Esophagus muscularis mucosa (tissue), 3 donors: Measurements from ENCODE around the gene AURKB.

Source experiments
- POLR2A ChIP-seq: fragments of 450-650 bp; IDR thresholded peaks from one replicate; pipeline ENCODE4 v1.6.1; 2017; ENCODE audit warnings: antibody characterized with exemption, moderate library complexity, mild to moderate bottlenecking, low read depth
- POLR2AphosphoS5 ChIP-seq, 2 donors: sonication (generic); formaldehyde crosslinking; IDR thresholded peaks; one replicate each; pipeline ENCODE4 v1.6.1; 2017; ENCODE audit warnings: antibody characterized with exemption in 2 of 2
- TF ChIP-seq, protein P1 (sequence below), 3 experiments: fragments of 200-600 bp in 2 of 3; fragments of 450-650 bp in 1 of 3; sonication (generic) in 2 of 3; IDR thresholded peaks; one replicate each; pipeline ENCODE4 v1.5.1; 2017 to 2019; ENCODE audit warnings: antibody characterized with exemption in 3 of 3, mild to moderate bottlenecking in 2 of 3, moderate library complexity in 1 of 3

DNA sequence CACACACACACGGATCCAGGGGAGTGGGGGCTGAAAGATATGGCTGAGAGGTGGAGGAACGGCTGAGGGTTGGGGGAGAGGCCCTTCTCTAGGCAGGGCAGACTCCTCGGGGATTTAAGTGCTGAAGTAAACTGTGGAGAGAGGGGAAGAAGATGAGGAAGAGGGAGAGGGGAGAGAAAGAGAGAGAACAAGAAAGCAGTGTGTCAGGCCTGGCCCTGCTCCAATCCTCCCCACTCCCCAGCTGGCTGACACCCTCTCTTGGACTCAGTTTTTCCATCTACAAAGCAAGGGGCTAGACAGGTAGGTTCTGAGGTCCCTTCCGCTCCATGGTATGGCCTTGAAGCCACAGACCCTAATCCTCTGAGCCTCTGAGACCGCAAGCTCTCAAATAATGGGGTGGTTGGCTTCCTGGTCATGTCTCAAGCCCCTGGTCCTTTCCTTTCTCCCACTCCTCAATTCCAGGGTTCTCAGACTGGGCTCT lies 49.6 kb downstream of the AURKB start:
- TF ChIP-seq POLR2A = no peak
- TF ChIP-seq, protein P1, sequence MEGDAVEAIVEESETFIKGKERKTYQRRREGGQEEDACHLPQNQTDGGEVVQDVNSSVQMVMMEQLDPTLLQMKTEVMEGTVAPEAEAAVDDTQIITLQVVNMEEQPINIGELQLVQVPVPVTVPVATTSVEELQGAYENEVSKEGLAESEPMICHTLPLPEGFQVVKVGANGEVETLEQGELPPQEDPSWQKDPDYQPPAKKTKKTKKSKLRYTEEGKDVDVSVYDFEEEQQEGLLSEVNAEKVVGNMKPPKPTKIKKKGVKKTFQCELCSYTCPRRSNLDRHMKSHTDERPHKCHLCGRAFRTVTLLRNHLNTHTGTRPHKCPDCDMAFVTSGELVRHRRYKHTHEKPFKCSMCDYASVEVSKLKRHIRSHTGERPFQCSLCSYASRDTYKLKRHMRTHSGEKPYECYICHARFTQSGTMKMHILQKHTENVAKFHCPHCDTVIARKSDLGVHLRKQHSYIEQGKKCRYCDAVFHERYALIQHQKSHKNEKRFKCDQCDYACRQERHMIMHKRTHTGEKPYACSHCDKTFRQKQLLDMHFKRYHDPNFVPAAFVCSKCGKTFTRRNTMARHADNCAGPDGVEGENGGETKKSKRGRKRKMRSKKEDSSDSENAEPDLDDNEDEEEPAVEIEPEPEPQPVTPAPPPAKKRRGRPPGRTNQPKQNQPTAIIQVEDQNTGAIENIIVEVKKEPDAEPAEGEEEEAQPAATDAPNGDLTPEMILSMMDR (IDR thresholded peaks at IDR 0.05) = no peak
- no peak for TF ChIP-seq POLR2AphosphoS5 (IDR thresholded peaks at IDR 0.05)
